ENCODE results near the gene RAB30.
"Not testable (repeated sequence)": the region's sequence is repeated elsewhere in the genome, so short reads cannot be mapped to it uniquely, and the experiment has no call there.

The RAB30 gene

GRCh38 chr11:82978422-82979099 is 93.1 kb downstream of the RAB30 start:
- no peak for DNase-seq

GRCh38 chr11:82976786-82977185 is 94.9 kb downstream of the RAB30 start:
- DNase-seq: no peak

- no peak for DNase-seq
Observed at GRCh38 chr11:82975882-82976281, 95.8 kb downstream of the RAB30 start.

GRCh38 chr11:82974851-82975250 is 96.8 kb downstream of the RAB30 start:
- DNase-seq: no peak

GRCh38 chr11:82974135-82974534 is 97.6 kb downstream of the RAB30 start:
- no peak for DNase-seq

GRCh38 chr11:82972103-82972502 is 99.6 kb downstream of the RAB30 start:
- no peak for DNase-seq

- not testable (repeated sequence) for DNase-seq
Observed at GRCh38 chr11:82971519-82971946, 100.2 kb downstream of the RAB30 start.

GRCh38 chr11:82970507-82971083 is 101.1 kb downstream of the RAB30 start:
- not testable (repeated sequence) for DNase-seq

GRCh38 chr11:82969811-82970210 is 101.9 kb downstream of the RAB30 start:
- DNase-seq: no peak

GRCh38 chr11:82967381-82967780 is 104.3 kb downstream of the RAB30 start:
- DNase-seq: no peak

- DNase-seq: not testable (repeated sequence)
Observed at GRCh38 chr11:82962021-82962420, 109.7 kb downstream of the RAB30 start.

GRCh38 chr11:82960779-82961143 is 110.9 kb downstream of the RAB30 start:
- DNase-seq: no peak

- DNase-seq: no peak
Observed at GRCh38 chr11:82959987-82960778, 111.5 kb downstream of the RAB30 start.

GRCh38 chr11:82955736-82956453 is 115.8 kb downstream of the RAB30 start:
- DNase-seq: not testable (repeated sequence)

- not testable (repeated sequence) for DNase-seq
Observed at GRCh38 chr11:82950502-82950901, 121.2 kb downstream of the RAB30 start.

- DNase-seq: no peak
Observed at GRCh38 chr11:82949352-82949751, 122.3 kb downstream of the RAB30 start.

- DNase-seq: no peak
Observed at GRCh38 chr11:82945682-82946081, 126.0 kb downstream of the RAB30 start.

GRCh38 chr11:82945041-82945440 is 126.7 kb downstream of the RAB30 start:
- DNase-seq: not testable (repeated sequence)

GRCh38 chr11:82944198-82944597 is 127.5 kb downstream of the RAB30 start:
- no peak for DNase-seq

GRCh38 chr11:82943430-82943829 is 128.3 kb downstream of the RAB30 start:
- not testable (repeated sequence) for DNase-seq

- DNase-seq: no peak
Observed at GRCh38 chr11:82942376-82942775, 129.3 kb downstream of the RAB30 start.

- DNase-seq: no peak
Observed at GRCh38 chr11:82939456-82939855, 132.2 kb downstream of the RAB30 start.

GRCh38 chr11:82937554-82937953 is 134.1 kb downstream of the RAB30 start:
- DNase-seq: no peak
